Stimulated activated memory B cell treated with anti-CD40 and anti-IgM and Interleukin-4, amounts not matched to agents 10 μg/mL and 1 μg/mL and 100 μg/mL, for 72 hours (primary cell): ENCODE data around the gene FAAP100.

Experiments used
- ATAC-seq: fragments of 150-1000 bp; cut with Tn5 transposase; 2 replicates; pipeline ENCODE4 v1.10.0; 2021
- H3K27ac Mint-ChIP-seq: one replicate; pipeline ENCODE4 v1.8.0; 2022; ENCODE audit warnings: mild to moderate bottlenecking, mixed read lengths
- H3K27me3 Mint-ChIP-seq: one replicate; pipeline ENCODE4 v1.8.0; 2022; ENCODE audit warnings: mixed read lengths
- H3K36me3 Mint-ChIP-seq: one replicate; pipeline ENCODE4 v1.8.0; 2022; ENCODE audit warnings: mixed read lengths
- H3K4me1 Mint-ChIP-seq: one replicate; pipeline ENCODE4 v1.8.0; 2022; ENCODE audit warnings: mixed read lengths
- H3K4me3 Mint-ChIP-seq: one replicate; pipeline ENCODE4 v1.8.0; 2022; ENCODE audit warnings: mild to moderate bottlenecking, moderate library complexity, mixed read lengths
- H3K9me3 Mint-ChIP-seq: one replicate; pipeline ENCODE4 v1.8.0; 2022; ENCODE audit warnings: mixed read lengths

The FAAP100 gene

GRCh38 chr17:81518785-81519283, 33.3 kb downstream of the FAAP100 start:
- ATAC-seq: peak; percentile 3
- H3K4me1 Mint-ChIP-seq: peaks cover 40% of the 10 kb centered on the region
- peaks cover 12% of the 10 kb centered on the region for H3K36me3 Mint-ChIP-seq
- peak overlapping the region; percentile 93 for H3K4me3 Mint-ChIP-seq
- H3K27me3 Mint-ChIP-seq: no peaks in the 10 kb centered on the region
- H3K27ac Mint-ChIP-seq: peak overlapping the region; percentile 92
- no peaks in the 10 kb centered on the region for H3K9me3 Mint-ChIP-seq

- H3K36me3 Mint-ChIP-seq: peaks cover 12% of the 10 kb centered on the region
- H3K27ac Mint-ChIP-seq: peak overlapping the region; percentile 92
- ATAC-seq: no peak
- H3K27me3 Mint-ChIP-seq: no peaks in the 10 kb centered on the region
- H3K4me3 Mint-ChIP-seq: peak overlapping the region; percentile 93
- H3K9me3 Mint-ChIP-seq: no peaks in the 10 kb centered on the region
- H3K4me1 Mint-ChIP-seq: peaks cover 46% of the 10 kb centered on the region
These were observed 33.9 kb downstream of the FAAP100 start for GRCh38 chr17:81518113-81518784.

GRCh38 chr17:81517339-81518112, 34.6 kb downstream of the FAAP100 start:
- Mint-ChIP-seq H3K27me3 (no peaks in the 10 kb centered on the region), H3K4me3 (peak overlapping the region; percentile 93), H3K9me3 (no peaks in the 10 kb centered on the region), H3K27ac (peak overlapping the region; percentile 92), H3K36me3 (peaks cover 12% of the 10 kb centered on the region), H3K4me1 (peaks cover 47% of the 10 kb centered on the region)
- peak; percentile 62 for ATAC-seq

GRCh38 chr17:81517009-81517338, 35.2 kb downstream of the FAAP100 start:
- peaks cover 49% of the 10 kb centered on the region for H3K4me1 Mint-ChIP-seq
- peaks cover 18% of the 10 kb centered on the region for H3K36me3 Mint-ChIP-seq
- H3K9me3 Mint-ChIP-seq: no peaks in the 10 kb centered on the region
- H3K27ac Mint-ChIP-seq: peak overlapping the region; percentile 92
- H3K4me3 Mint-ChIP-seq: peak overlapping the region; percentile 93
- H3K27me3 Mint-ChIP-seq: no peaks in the 10 kb centered on the region
- ATAC-seq: no peak

GRCh38 chr17:81516439-81516838, 35.7 kb downstream of the FAAP100 start:
- Mint-ChIP-seq H3K4me1 (peaks cover 54% of the 10 kb centered on the region), H3K36me3 (peaks cover 23% of the 10 kb centered on the region), H3K4me3 (peak overlapping the region; percentile 93), H3K27ac (peak overlapping the region; percentile 92), H3K9me3 (no peaks in the 10 kb centered on the region), H3K27me3 (no peaks in the 10 kb centered on the region)
- ATAC-seq: no peak

- no peaks in the 10 kb centered on the region for H3K9me3 Mint-ChIP-seq
- peak overlapping the region; percentile 93 for H3K4me3 Mint-ChIP-seq
- no peaks in the 10 kb centered on the region for H3K27me3 Mint-ChIP-seq
- ATAC-seq: no peak
- H3K27ac Mint-ChIP-seq: peak overlapping the region; percentile 92
- peaks cover 31% of the 10 kb centered on the region for H3K36me3 Mint-ChIP-seq
- peaks cover 58% of the 10 kb centered on the region for H3K4me1 Mint-ChIP-seq
These were observed 36.6 kb downstream of the FAAP100 start for GRCh38 chr17:81515530-81516041.

- Mint-ChIP-seq H3K9me3 (no peaks in the 10 kb centered on the region), H3K36me3 (peaks cover 38% of the 10 kb centered on the region), H3K27ac (peak overlapping the region; percentile 92), H3K27me3 (no peaks in the 10 kb centered on the region), H3K4me3 (peak overlapping the region; percentile 93), H3K4me1 (peaks cover 58% of the 10 kb centered on the region)
- peak; percentile 56 for ATAC-seq
These were observed 37.2 kb downstream of the FAAP100 start for GRCh38 chr17:81514739-81515529.

- peaks cover 58% of the 10 kb centered on the region for H3K4me1 Mint-ChIP-seq
- no peak for ATAC-seq
- H3K36me3 Mint-ChIP-seq: peaks cover 43% of the 10 kb centered on the region
- H3K4me3 Mint-ChIP-seq: peak overlapping the region; percentile 92
- H3K27ac Mint-ChIP-seq: peak overlapping the region; percentile 92
- H3K9me3 Mint-ChIP-seq: no peaks in the 10 kb centered on the region
- no peaks in the 10 kb centered on the region for H3K27me3 Mint-ChIP-seq
These were observed 37.7 kb downstream of the FAAP100 start for GRCh38 chr17:81514489-81514738.

- Mint-ChIP-seq H3K9me3 (no peaks in the 10 kb centered on the region), H3K27ac (peak overlapping the region; percentile 92), H3K36me3 (peaks cover 48% of the 10 kb centered on the region), H3K27me3 (no peaks in the 10 kb centered on the region), H3K4me1 (peaks cover 63% of the 10 kb centered on the region), H3K4me3 (peak overlapping the region; percentile 92)
- no peak for ATAC-seq
These were observed 38.2 kb downstream of the FAAP100 start for GRCh38 chr17:81513753-81514488.

- Mint-ChIP-seq H3K27me3 (no peaks in the 10 kb centered on the region), H3K4me3 (peak overlapping the region; percentile 92), H3K27ac (peak overlapping the region; percentile 92), H3K4me1 (peaks cover 65% of the 10 kb centered on the region), H3K9me3 (no peaks in the 10 kb centered on the region), H3K36me3 (peaks cover 52% of the 10 kb centered on the region)
- ATAC-seq: peak; percentile 17
These were observed 38.8 kb downstream of the FAAP100 start for GRCh38 chr17:81513372-81513752.

- H3K9me3 Mint-ChIP-seq: peaks cover under 1% of the 10 kb centered on the region
- ATAC-seq: peak; percentile 68
- H3K36me3 Mint-ChIP-seq: peaks cover 58% of the 10 kb centered on the region
- H3K27me3 Mint-ChIP-seq: no peaks in the 10 kb centered on the region
- peaks cover 61% of the 10 kb centered on the region for H3K4me1 Mint-ChIP-seq
- peak within 1 kb of the TSS; percentile 99 for H3K4me3 Mint-ChIP-seq
- peak within 1 kb of the TSS; percentile 92 for H3K27ac Mint-ChIP-seq
These were observed 39.4 kb downstream of the FAAP100 start, which contains the start of gene ACTG1 for GRCh38 chr17:81512562-81513371. TSS of gene ACTG1 (minus strand) at chr17:81512799. CDS start at chr17:81512354, 445 bp downstream.

- peak overlapping the region; percentile 92 for H3K27ac Mint-ChIP-seq
- peak overlapping the region; percentile 99 for H3K4me3 Mint-ChIP-seq
- peaks cover 3% of the 10 kb centered on the region for H3K9me3 Mint-ChIP-seq
- peak; percentile 0 for ATAC-seq
- H3K27me3 Mint-ChIP-seq: no peaks in the 10 kb centered on the region
- peaks cover 59% of the 10 kb centered on the region for H3K4me1 Mint-ChIP-seq
- peaks cover 61% of the 10 kb centered on the region for H3K36me3 Mint-ChIP-seq
These were observed 40.2 kb downstream of the FAAP100 start for GRCh38 chr17:81511804-81512561.

- peaks cover 58% of the 10 kb centered on the region for H3K36me3 Mint-ChIP-seq
- peaks cover 54% of the 10 kb centered on the region for H3K4me1 Mint-ChIP-seq
- H3K9me3 Mint-ChIP-seq: peaks cover 3% of the 10 kb centered on the region
- H3K27me3 Mint-ChIP-seq: no peaks in the 10 kb centered on the region
- peak overlapping the region; percentile 92 for H3K27ac Mint-ChIP-seq
- H3K4me3 Mint-ChIP-seq: peak overlapping the region; percentile 99
- no peak for ATAC-seq
These were observed 40.7 kb downstream of the FAAP100 start for GRCh38 chr17:81511554-81511803.
